ENCODE results near the gene ZBTB4. TPM values are rescaled to one million over a fixed set of nuclear protein-coding genes. Genes with fewer than 3 reads are reported as not detected.

The ZBTB4 gene
- total RNA-seq, 2 experiments from 2014 or later: 3.5 to 3.9 TPM

- no peak overlapping the region for H3K4me2 ChIP-seq (ENCODE audit: low read length)
- H4K20me1 ChIP-seq (ENCODE audit: insufficient read depth, low read length): no peaks in the 10 kb centered on the region
- intact Hi-C loops (cut with micrococcal nuclease; ENCODE audit: unreplicated experiment): no loop called here
- DNase-seq (ENCODE audit: low spot score): no peak
- no peak overlapping the region for H2AFZ ChIP-seq (ENCODE audit: low read length)
- no peaks in the 10 kb centered on the region for H3K9me3 ChIP-seq (ENCODE audit: low read length)
- ChIA-PET POLR2A (no interaction called here), CTCF (ENCODE audit: unreplicated experiment) (no interaction called here)
- peaks cover 6% of the 10 kb centered on the region; the same call in 1 of the 2 replicates for H3K36me3 ChIP-seq (ENCODE audit: insufficient read depth, low read length)
- H3K4me1 ChIP-seq (ENCODE audit: insufficient read depth, low read length, poor library complexity, severe bottlenecking): peaks cover 14% of the 10 kb centered on the region
- no TSS peak for BruUV-seq (replicated peaks)
- H3K9me2 ChIP-seq (ENCODE audit: insufficient read depth, low read length): no peaks in the 10 kb centered on the region
- TF ChIP-seq CTCF (conservative IDR thresholded peaks at IDR 0.05; ENCODE audit: low read length) (no peak), EZH2phosphoT487 (IDR thresholded peaks at IDR 0.05; ENCODE audit: borderline replicate concordance, low read depth, low read length) (no peak)
- H3K27ac ChIP-seq (ENCODE audit: low read depth, low read length, poor library complexity, severe bottlenecking): no peak overlapping the region
- H3K4me3 ChIP-seq (ENCODE audit: low read depth, low read length, poor library complexity, severe bottlenecking): no peak overlapping the region
- no peaks in the 10 kb centered on the region for H3K79me2 ChIP-seq (ENCODE audit: insufficient read depth, low read depth, low read length)
Observed at GRCh38 chr17:7460850-7461660, 18.4 kb downstream of the ZBTB4 start.

- Histone ChIP-seq H3K9me3 (ENCODE audit: low read length) (no peaks in the 10 kb centered on the region), H3K4me3 (ENCODE audit: low read depth, low read length, poor library complexity, severe bottlenecking) (no peak overlapping the region), H4K20me1 (ENCODE audit: insufficient read depth, low read length) (no peaks in the 10 kb centered on the region), H3K9me2 (ENCODE audit: insufficient read depth, low read length) (no peaks in the 10 kb centered on the region), H2AFZ (ENCODE audit: low read length) (no peak overlapping the region), H3K79me2 (ENCODE audit: insufficient read depth, low read depth, low read length) (no peaks in the 10 kb centered on the region), H3K4me2 (ENCODE audit: low read length) (no peak overlapping the region), H3K36me3 (ENCODE audit: insufficient read depth, low read length) (peaks cover 6% of the 10 kb centered on the region; the same call in 1 of the 2 replicates), H3K27ac (ENCODE audit: low read depth, low read length, poor library complexity, severe bottlenecking) (no peak overlapping the region), H3K4me1 (ENCODE audit: insufficient read depth, low read length, poor library complexity, severe bottlenecking) (peaks cover 14% of the 10 kb centered on the region)
- CTCF ChIA-PET (ENCODE audit: unreplicated experiment): no interaction called here
- TF ChIP-seq EZH2phosphoT487 (IDR thresholded peaks at IDR 0.05; ENCODE audit: borderline replicate concordance, low read depth, low read length): no peak
- intact Hi-C loops (cut with micrococcal nuclease; ENCODE audit: unreplicated experiment): no loop called here
- no peak for DNase-seq (ENCODE audit: low spot score)
- no TSS peak for BruUV-seq (replicated peaks)
- POLR2A ChIA-PET: interaction anchor here (0.7 kb wide), 1 partner anchor 88 kb away, joined by 3 read pairs; no protein-coding TSS in a partner anchor
Observed at GRCh38 chr17:7459961-7460545, 19.4 kb downstream of the ZBTB4 start.

- no peaks in the 10 kb centered on the region for H4K20me1 ChIP-seq (ENCODE audit: insufficient read depth, low read length)
- no peak for DNase-seq (ENCODE audit: low spot score)
- H2AFZ ChIP-seq (ENCODE audit: low read length): no peak overlapping the region
- H3K9me3 ChIP-seq (ENCODE audit: low read length): no peaks in the 10 kb centered on the region
- ChIA-PET CTCF (ENCODE audit: unreplicated experiment) (no interaction called here), POLR2A (interaction anchor here (0.5 kb wide), 1 partner anchor 77 kb away, joined by 3 read pairs; no protein-coding TSS in a partner anchor)
- H3K4me2 ChIP-seq (ENCODE audit: low read length): no peak overlapping the region
- no peak overlapping the region for H3K4me3 ChIP-seq (ENCODE audit: low read depth, low read length, poor library complexity, severe bottlenecking)
- intact Hi-C loops (cut with micrococcal nuclease; ENCODE audit: unreplicated experiment): no loop called here
- H3K79me2 ChIP-seq (ENCODE audit: insufficient read depth, low read depth, low read length): no peaks in the 10 kb centered on the region
- H3K9me2 ChIP-seq (ENCODE audit: insufficient read depth, low read length): no peaks in the 10 kb centered on the region
- H3K27ac ChIP-seq (ENCODE audit: low read depth, low read length, poor library complexity, severe bottlenecking): no peak overlapping the region
- H3K36me3 ChIP-seq (ENCODE audit: insufficient read depth, low read length): no peaks in the 10 kb centered on the region
- no peak for TF ChIP-seq EZH2phosphoT487 (IDR thresholded peaks at IDR 0.05; ENCODE audit: borderline replicate concordance, low read depth, low read length)
- TF ChIP-seq CTCF (conservative IDR thresholded peaks at IDR 0.05; ENCODE audit: low read length): no peak
- no peaks in the 10 kb centered on the region for H3K4me1 ChIP-seq (ENCODE audit: insufficient read depth, low read length, poor library complexity, severe bottlenecking)
- BruUV-seq (replicated peaks): no TSS peak
Observed at GRCh38 chr17:7448461-7448860, 31.0 kb downstream of the ZBTB4 start.
